CD4-positive, alpha-beta memory T cell (primary cell): ENCODE results near the gene PPP6R2. TPM values are rescaled to one million over a fixed set of nuclear protein-coding genes. Genes with fewer than 3 reads are reported as not detected.
"Not testable (repeated sequence)": the region's sequence is repeated elsewhere in the genome, so short reads cannot be mapped to it uniquely, and the experiment has no call there.

Source experiments
- CTCF ChIA-PET: fragments of 350-600 bp; sonication (Branson Sonifier 250); formaldehyde crosslinking; loops from one replicate; lab custom pipeline; 2021; ENCODE audit warnings: inconsistent platforms; ENCODE audit not compliant: partially characterized antibody; lab: Charles Lee
- POLR2A ChIA-PET: fragments of 350-600 bp; sonication (Branson Sonifier 250); formaldehyde crosslinking; loops from one replicate; lab custom pipeline; 2021; ENCODE audit not compliant: partially characterized antibody; lab: Charles Lee
- DNase-seq, 5 donors: peaks; one replicate each; pipeline versions ENCODE4 v3.0.0 to v3.0.0-alpha.2; 2020 to 2022; ENCODE audit warnings: mixed read lengths in 1 of 5
- H3K27ac ChIP-seq: one replicate; pipeline ENCODE4 v1.7.0; 2013; ENCODE audit warnings: low read depth, low read length
- H3K27me3 ChIP-seq: 2 replicates; pipeline ENCODE4 v1.7.0; 2013; ENCODE audit warnings: mild to moderate bottlenecking, low read length, moderate library complexity; ENCODE audit not compliant: insufficient read depth
- H3K36me3 ChIP-seq: 2 replicates; pipeline ENCODE4 v1.7.0; 2013; ENCODE audit warnings: mild to moderate bottlenecking, low read length, moderate library complexity; ENCODE audit not compliant: insufficient read depth
- H3K4me1 ChIP-seq: 2 replicates; pipeline ENCODE4 v1.7.0; 2013; ENCODE audit warnings: mild to moderate bottlenecking, low read length, moderate library complexity; ENCODE audit not compliant: insufficient read depth
- H3K4me3 ChIP-seq, 2 donors: one replicate each; pipeline ENCODE4 v1.7.0; 2013; ENCODE audit warnings: low read length in 2 of 2, mild to moderate bottlenecking in 1 of 2
- H3K9me3 ChIP-seq, 2 donors: one replicate each; pipeline ENCODE4 v1.7.0; 2013; ENCODE audit warnings: low read length in 2 of 2, control low read depth in 1 of 2; ENCODE audit not compliant: control insufficient read depth in 1 of 2
- H3K27ac Mint-ChIP-seq, 7 donors: one replicate each; pipeline ENCODE4 v1.8.0; 2020 to 2021; ENCODE audit warnings: mixed read lengths in 7 of 7, mild to moderate bottlenecking in 6 of 7, inconsistent platforms in 3 of 7, moderate library complexity in 3 of 7
- H3K27me3 Mint-ChIP-seq, 2 donors: one replicate each; pipeline ENCODE4 v1.8.0; 2020 to 2021; ENCODE audit warnings: mixed read lengths in 2 of 2
- H3K36me3 Mint-ChIP-seq, 2 donors: one replicate each; pipeline ENCODE4 v1.8.0; 2020 to 2021; ENCODE audit warnings: mixed read lengths in 2 of 2, inconsistent platforms in 1 of 2, mild to moderate bottlenecking in 1 of 2
- H3K4me1 Mint-ChIP-seq, 4 donors: one replicate each; pipeline ENCODE4 v1.8.0; 2020 to 2021; ENCODE audit warnings: mixed read lengths in 4 of 4, mild to moderate bottlenecking in 1 of 4
- H3K4me3 Mint-ChIP-seq, 8 donors: one replicate each; pipeline ENCODE4 v1.8.0; 2020 to 2021; ENCODE audit warnings: mixed read lengths in 8 of 8, mild to moderate bottlenecking in 7 of 8, moderate library complexity in 6 of 8, inconsistent platforms in 3 of 8
- H3K9me3 Mint-ChIP-seq, 8 donors: one replicate each; pipeline ENCODE4 v1.8.0; 2020 to 2021; ENCODE audit warnings: mixed read lengths in 8 of 8, mild to moderate bottlenecking in 5 of 8, inconsistent platforms in 3 of 8, moderate library complexity in 1 of 8
- intact Hi-C: fragments of 100-400 bp; cut with micrococcal nuclease; formaldehyde crosslinking; loops from one replicate; pipeline ENCODE4 v1.15.1; 2023
- polyA plus RNA-seq, 2 donors: library from polyadenylated mRNA; unstranded; fragments of 300-500 nt; fragmentation: Illumina TruSeq; gene quantifications; one replicate each; pipeline ENCODE4 v1.2.3, GENCODE V29; 2021
- total RNA-seq, 2 experiments: library from RNA; stranded (reverse); gene quantifications; one replicate each; pipeline ENCODE4 v1.2.3, GENCODE V29; 2021

Gene PPP6R2
- total and polyA plus RNA-seq, 4 experiments from 2014 or later: 13.3 to 91.2 (median 53.9) TPM

DNA sequence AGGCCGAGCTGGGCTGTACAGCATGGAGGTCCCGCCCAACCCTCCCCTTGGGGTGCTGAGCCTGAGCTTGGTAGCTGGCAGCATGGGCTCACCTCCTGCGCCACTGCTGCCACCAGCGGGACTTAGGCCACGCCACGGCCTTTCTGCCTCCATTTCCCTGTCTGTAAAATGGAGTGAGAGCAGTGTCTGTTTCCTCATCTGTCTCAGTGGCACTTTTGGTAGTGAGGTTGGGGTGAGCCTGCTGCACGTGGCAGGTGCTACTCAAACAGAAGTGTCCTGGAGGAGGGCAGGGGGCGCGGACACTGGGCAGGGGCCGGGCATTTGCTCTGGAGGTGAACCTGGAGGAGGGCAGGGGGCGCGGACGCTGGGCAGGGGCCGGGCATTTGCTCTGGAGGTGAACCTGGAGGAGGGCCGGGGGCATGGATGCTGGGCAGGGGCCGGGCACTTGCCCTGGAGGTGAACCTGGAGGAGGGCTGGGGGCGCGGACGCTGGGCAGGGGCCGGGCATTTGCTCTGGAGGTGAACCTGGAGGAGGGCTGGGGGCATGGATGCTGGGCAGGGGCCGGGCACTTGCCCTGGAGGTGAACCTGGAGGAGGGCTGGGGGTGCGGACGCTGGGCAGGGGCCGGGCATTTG is 89.9 kb downstream of the PPP6R2 start:
- H3K4me1 ChIP-seq, H3K4me3 ChIP-seq, H3K27ac Mint-ChIP-seq, CTCF ChIA-PET, H3K27me3 ChIP-seq, POLR2A ChIA-PET, H3K4me1 Mint-ChIP-seq, H3K9me3 Mint-ChIP-seq, H3K9me3 ChIP-seq, intact Hi-C loops, H3K27ac ChIP-seq, H3K4me3 Mint-ChIP-seq, H3K27me3 Mint-ChIP-seq: not testable (repeated sequence)
- DNase-seq: peak in 1 of 5 donors; percentile 27
- peaks cover 36% of the 10 kb centered on the region for H3K36me3 ChIP-seq
- H3K36me3 Mint-ChIP-seq: peaks cover 30 to 43% of the 10 kb centered on the region in 2 donors

DNA sequence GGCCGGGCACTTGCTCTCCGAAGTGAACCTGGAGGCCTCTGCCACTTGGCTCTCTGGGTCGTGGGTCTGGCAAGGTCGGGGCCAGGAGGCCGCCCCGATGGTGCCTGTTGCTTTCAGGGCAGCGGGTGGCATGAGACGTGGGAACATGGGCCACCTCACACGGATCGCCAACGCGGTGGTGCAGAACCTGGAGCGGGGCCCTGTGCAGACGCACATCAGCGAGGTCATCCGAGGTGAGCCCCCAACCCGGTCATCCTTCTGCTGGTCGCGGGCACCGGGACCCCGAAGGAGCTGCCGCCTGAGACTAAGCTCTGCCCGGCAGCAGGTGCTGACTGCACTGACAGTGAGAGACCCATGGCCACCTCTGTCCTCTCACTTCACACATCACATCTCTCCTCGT is 91.7 kb downstream of the PPP6R2 start:
- Histone ChIP-seq H3K4me1 (no peaks in the 10 kb centered on the region), H3K9me3 (no peaks in the 10 kb centered on the region), H3K27me3 (no peaks in the 10 kb centered on the region), H3K4me3 (no peak overlapping the region), H3K27ac (no peak overlapping the region), H3K36me3 (peaks cover 43% of the 10 kb centered on the region)
- ChIA-PET POLR2A (no interaction called here), CTCF (no interaction called here)
- Mint-ChIP-seq H3K27me3 (no peaks in the 10 kb centered on the region), H3K9me3 (peaks cover 0 to 4% (median 0%) of the 10 kb centered on the region in 8 donors), H3K4me1 (no peaks in the 10 kb centered on the region), H3K4me3 (no peak overlapping the region), H3K36me3 (peaks cover 19 to 37% of the 10 kb centered on the region in 2 donors), H3K27ac (peak overlapping the region in 1 of 7 donors; percentile 57)
- intact Hi-C loops: no loop called here
- DNase-seq: no peak

DNA sequence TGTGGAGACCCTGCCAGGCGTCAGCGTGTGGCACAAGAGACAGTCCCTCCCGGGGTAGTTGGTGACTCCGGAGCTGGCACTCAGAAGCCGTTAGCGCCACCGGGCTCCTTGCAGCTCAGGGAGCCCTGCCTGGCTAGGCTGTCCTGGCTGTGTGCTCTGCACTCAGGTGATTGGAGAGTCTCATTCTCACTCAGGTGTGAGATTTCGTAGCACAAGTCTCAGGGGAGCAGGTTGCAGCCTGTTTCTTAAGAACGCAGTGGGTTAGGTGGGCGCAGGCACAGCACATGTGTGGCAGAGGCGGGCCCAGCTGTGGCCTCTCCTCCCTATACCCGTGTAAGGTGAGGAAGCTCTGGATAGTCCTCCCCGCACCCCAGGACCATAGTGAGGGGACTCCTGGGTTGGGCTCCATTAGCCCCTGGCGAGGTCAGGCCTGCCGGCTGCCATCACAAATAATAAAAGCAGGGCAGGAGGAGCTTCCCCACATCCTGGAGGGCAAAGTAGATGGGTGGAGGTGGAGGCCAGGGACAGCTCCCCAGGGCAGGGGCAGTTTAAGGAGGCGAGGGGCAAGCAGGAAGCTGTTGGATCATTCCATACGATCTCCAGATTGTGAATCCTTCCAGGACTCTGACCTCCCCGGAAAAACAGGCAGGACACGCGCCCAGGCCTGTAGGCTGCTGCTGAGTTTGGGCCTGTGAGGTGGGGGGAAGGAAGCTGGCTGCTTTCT is 92.3 kb downstream of the PPP6R2 start:
- H3K36me3 ChIP-seq: peaks cover 39% of the 10 kb centered on the region
- ChIA-PET POLR2A (no interaction called here), CTCF (no interaction called here)
- H3K27me3 ChIP-seq: no peaks in the 10 kb centered on the region
- Mint-ChIP-seq H3K4me3 (no peak overlapping the region), H3K4me1 (no peaks in the 10 kb centered on the region), H3K27ac (peak overlapping the region in 2 of 7 donors; percentile 57 to 58), H3K9me3 (peaks cover 0 to 4% (median 0%) of the 10 kb centered on the region in 8 donors), H3K36me3 (peaks cover 19 to 31% of the 10 kb centered on the region in 2 donors), H3K27me3 (no peaks in the 10 kb centered on the region)
- DNase-seq: peak in 1 of 5 donors; percentile 25
- H3K4me3 ChIP-seq: no peak overlapping the region
- intact Hi-C loops: no loop called here
- no peaks in the 10 kb centered on the region for H3K4me1 ChIP-seq
- H3K27ac ChIP-seq: no peak overlapping the region
- H3K9me3 ChIP-seq: no peaks in the 10 kb centered on the region

DNA sequence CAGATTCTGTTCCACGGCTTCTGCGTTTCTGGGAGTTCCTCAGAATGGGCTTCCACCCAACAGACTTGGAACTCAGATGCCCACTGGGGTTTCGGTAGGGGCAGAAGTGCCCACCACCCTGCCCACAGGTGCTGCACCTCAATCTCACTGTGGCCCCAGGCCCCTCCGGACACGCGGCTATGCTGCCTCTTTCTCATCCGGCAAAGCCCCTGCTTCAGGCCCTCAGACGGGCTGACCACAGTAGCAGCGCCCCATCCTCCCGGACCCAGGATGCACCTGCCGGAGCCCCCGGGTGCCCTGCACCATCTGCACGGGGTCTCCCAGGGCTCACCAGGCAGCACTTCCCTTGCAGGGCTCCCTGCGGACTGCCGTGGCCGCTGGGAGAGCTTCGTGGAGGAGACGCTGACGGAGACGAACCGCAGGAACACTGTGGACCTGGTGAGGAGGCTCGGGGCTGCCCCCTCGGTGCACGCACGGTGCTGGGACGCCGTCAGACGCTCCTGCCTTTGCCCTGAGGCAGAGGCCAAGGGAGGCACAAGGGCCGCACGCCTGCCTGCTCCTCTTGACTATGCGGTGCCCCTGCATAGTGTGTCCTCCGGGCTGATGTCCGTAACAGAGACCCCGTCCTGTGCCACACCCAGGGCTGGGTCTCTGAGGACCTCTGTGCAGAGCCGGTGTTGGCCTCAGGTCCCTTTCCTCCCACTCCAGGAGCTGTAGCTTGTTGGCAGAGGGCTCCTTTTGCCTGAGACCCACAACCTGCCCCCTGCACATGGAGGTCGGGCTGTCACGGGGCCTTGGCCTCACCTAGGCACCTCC is 93.1 kb downstream of the PPP6R2 start:
- peaks cover 0 to 4% (median 0%) of the 10 kb centered on the region in 8 donors for H3K9me3 Mint-ChIP-seq
- intact Hi-C loops: no loop called here
- no peaks in the 10 kb centered on the region for H3K9me3 ChIP-seq
- H3K4me1 Mint-ChIP-seq: no peaks in the 10 kb centered on the region
- peaks cover 14 to 26% of the 10 kb centered on the region in 2 donors for H3K36me3 Mint-ChIP-seq
- CTCF ChIA-PET: no interaction called here
- no peaks in the 10 kb centered on the region for H3K27me3 ChIP-seq
- peaks cover 34% of the 10 kb centered on the region for H3K36me3 ChIP-seq
- POLR2A ChIA-PET: interaction anchor here (1.2 kb wide), 1 partner anchor 9 kb away, joined by 3 read pairs; no protein-coding TSS in a partner anchor
- no peaks in the 10 kb centered on the region for H3K4me1 ChIP-seq
- H3K4me3 Mint-ChIP-seq: no peak overlapping the region
- peak in 1 of 5 donors; percentile 35 for DNase-seq
- no peaks in the 10 kb centered on the region for H3K27me3 Mint-ChIP-seq
- peak overlapping the region in 1 of 7 donors; percentile 58 for H3K27ac Mint-ChIP-seq
- H3K27ac ChIP-seq: no peak overlapping the region
- H3K4me3 ChIP-seq: no peak overlapping the region

DNA sequence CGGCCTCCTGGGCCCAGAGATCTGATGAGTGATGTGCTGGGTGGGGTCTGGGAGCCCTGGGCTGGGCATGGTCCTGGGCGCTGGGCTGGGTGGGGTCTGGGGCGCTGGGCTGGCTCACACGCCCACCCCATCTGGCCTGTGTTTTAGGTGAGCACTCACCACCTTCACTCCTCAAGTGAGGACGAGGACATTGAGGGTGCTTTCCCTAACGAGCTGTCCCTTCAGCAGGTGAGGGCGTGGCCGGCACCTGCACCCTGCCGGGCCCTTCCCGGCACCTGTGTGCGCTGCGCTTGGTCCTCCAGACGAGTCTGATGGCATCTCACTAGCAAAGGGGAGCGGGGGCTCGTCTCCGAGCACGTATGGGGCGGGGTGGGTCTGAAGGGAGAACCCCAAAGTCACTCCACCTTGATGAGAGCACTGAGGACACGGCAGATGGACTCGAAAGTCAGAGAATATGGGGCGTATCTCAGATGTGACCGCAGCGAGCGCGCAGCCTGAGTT is 93.8 kb downstream of the PPP6R2 start:
- DNase-seq: peak in 1 of 5 donors; percentile 33
- H3K27me3 Mint-ChIP-seq: no peaks in the 10 kb centered on the region
- H3K9me3 ChIP-seq: no peaks in the 10 kb centered on the region
- intact Hi-C loops: no loop called here
- H3K36me3 Mint-ChIP-seq: peaks cover 9 to 21% of the 10 kb centered on the region in 2 donors
- no peaks in the 10 kb centered on the region for H3K4me1 ChIP-seq
- POLR2A ChIA-PET: interaction anchor here (1.2 kb wide), 1 partner anchor 8 kb away, joined by 3 read pairs; no protein-coding TSS in a partner anchor
- CTCF ChIA-PET: no interaction called here
- H3K4me3 ChIP-seq: no peak overlapping the region
- no peak overlapping the region for H3K27ac ChIP-seq
- no peak overlapping the region for H3K4me3 Mint-ChIP-seq
- no peaks in the 10 kb centered on the region for H3K27me3 ChIP-seq
- H3K4me1 Mint-ChIP-seq: no peaks in the 10 kb centered on the region
- H3K9me3 Mint-ChIP-seq: peaks cover 0 to 2% (median 0%) of the 10 kb centered on the region in 8 donors
- H3K36me3 ChIP-seq: peaks cover 27% of the 10 kb centered on the region
- peak overlapping the region in 1 of 7 donors; percentile 70 for H3K27ac Mint-ChIP-seq

DNA sequence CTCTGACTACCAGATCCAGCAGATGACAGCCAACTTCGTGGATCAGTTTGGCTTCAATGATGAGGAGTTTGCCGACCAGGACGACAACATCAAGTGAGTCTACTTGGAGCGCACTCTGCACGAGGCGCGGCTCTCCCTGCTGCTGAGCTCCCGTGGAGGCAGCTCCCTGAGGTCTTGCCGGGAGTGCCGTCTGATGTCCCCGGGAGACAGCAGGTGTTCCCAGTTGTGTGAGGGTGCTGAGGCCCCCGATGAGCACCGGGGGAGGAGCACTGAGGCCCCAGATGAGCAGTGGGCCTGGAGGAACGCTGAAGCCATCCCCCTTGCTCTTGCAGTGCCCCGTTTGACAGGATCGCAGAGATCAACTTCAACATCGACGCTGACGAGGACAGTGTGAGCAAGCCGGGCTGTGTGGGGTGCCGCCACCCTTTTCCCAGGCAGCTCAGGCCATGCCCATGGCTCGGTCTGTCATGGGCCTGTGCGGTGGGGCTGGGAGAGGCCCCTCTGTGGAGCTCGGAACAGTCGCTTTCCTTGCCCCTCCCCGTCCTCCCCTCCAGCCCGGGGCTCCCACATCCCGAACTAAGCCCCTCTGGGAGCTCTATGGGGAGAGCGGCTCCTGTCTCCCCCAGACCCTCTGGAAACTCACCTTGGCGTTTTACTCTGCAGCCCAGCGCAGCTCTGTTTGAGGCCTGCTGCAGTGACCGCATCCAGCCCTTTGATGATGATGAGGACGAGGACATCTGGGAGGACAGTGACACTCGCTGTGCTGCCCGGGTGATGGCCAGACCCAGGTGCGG is 94.6 kb downstream of the PPP6R2 start:
- Mint-ChIP-seq H3K4me3 (no peak overlapping the region), H3K9me3 (peaks cover 0 to 2% (median 0%) of the 10 kb centered on the region in 8 donors), H3K27me3 (no peaks in the 10 kb centered on the region), H3K27ac (no peak overlapping the region), H3K36me3 (peaks cover 8 to 22% of the 10 kb centered on the region in 2 donors), H3K4me1 (peaks cover 0 to 3% (median 0%) of the 10 kb centered on the region in 4 donors)
- Histone ChIP-seq H3K4me1 (no peaks in the 10 kb centered on the region), H3K27me3 (no peaks in the 10 kb centered on the region), H3K27ac (no peak overlapping the region), H3K4me3 (no peak overlapping the region), H3K9me3 (no peaks in the 10 kb centered on the region), H3K36me3 (peaks cover 21% of the 10 kb centered on the region)
- no peak for DNase-seq
- ChIA-PET CTCF (no interaction called here), POLR2A (interaction anchor here (1.1 to 1.2 kb wide), 2 partner anchors 8 to 88 kb away, joined by 3 read pairs; no protein-coding TSS in a partner anchor)
- intact Hi-C loops: no loop called here
